CD4-positive, alpha-beta T cell treated with Interleukin-2 at 100 ng/mL for 4 hours (primary cell): ENCODE data around the gene HAP1.
"Not testable (repeated sequence)": the region's sequence is repeated elsewhere in the genome, so short reads cannot be mapped to it uniquely, and the experiment has no call there.

ENCODE experiments used
- DNase-seq: peaks from one replicate; pipeline ENCODE4 v3.0.0-alpha.2; 2020; ENCODE audit warnings: low spot score

The HAP1 gene

GRCh38 chr17:41734139-41734948, at the start of gene HAP1:
Gene HAP1, minus strand, starts transcription at chr17:41734643. Its CDS starts 9 bp downstream, at chr17:41734634.
- no peak for DNase-seq

GRCh38 chr17:41782142-41782541, 47.7 kb upstream of the HAP1 start:
- DNase-seq: no peak

GRCh38 chr17:41781404-41782110, 47.1 kb upstream of the HAP1 start:
- DNase-seq: no peak

- no peak for DNase-seq
These were observed 45.5 kb upstream of the HAP1 start for GRCh38 chr17:41779954-41780353.

GRCh38 chr17:41777574-41778188, 43.2 kb upstream of the HAP1 start:
- no peak for DNase-seq

GRCh38 chr17:41777157-41777573, 42.7 kb upstream of the HAP1 start:
- no peak for DNase-seq

- DNase-seq: not testable (repeated sequence)
These were observed 41.9 kb upstream of the HAP1 start for GRCh38 chr17:41776262-41776900.

GRCh38 chr17:41775394-41776226, 41.2 kb upstream of the HAP1 start:
- DNase-seq: no peak

GRCh38 chr17:41773731-41774193, 39.3 kb upstream of the HAP1 start:
- no peak for DNase-seq

- DNase-seq: no peak
These were observed 38.7 kb upstream of the HAP1 start for GRCh38 chr17:41773190-41773588.

GRCh38 chr17:41772586-41773189, 38.2 kb upstream of the HAP1 start:
- no peak for DNase-seq

GRCh38 chr17:41772218-41772585, 37.8 kb upstream of the HAP1 start:
- DNase-seq: no peak

GRCh38 chr17:41771389-41772206, 37.2 kb upstream of the HAP1 start:
- no peak for DNase-seq

GRCh38 chr17:41769985-41770384, 35.5 kb upstream of the HAP1 start:
- DNase-seq: no peak

GRCh38 chr17:41769346-41769862, 35.0 kb upstream of the HAP1 start:
- DNase-seq: no peak

- no peak for DNase-seq
These were observed 34.3 kb upstream of the HAP1 start for GRCh38 chr17:41768682-41769288.

- DNase-seq: no peak
These were observed 33.0 kb upstream of the HAP1 start for GRCh38 chr17:41767324-41768042.

- DNase-seq: no peak
These were observed 31.7 kb upstream of the HAP1 start for GRCh38 chr17:41766135-41766534.

- DNase-seq: no peak
These were observed 28.9 kb upstream of the HAP1 start for GRCh38 chr17:41763327-41763726.
